ENCODE measurements around the gene EEF1A2.
A peak's percentile ranks its signal among the peaks of the same experiment; 100 is the strongest.

EEF1A2 gene

GRCh38 chr20:63498960-63499337, at the start of gene EEF1A2:
EEF1A2 (minus strand) TSS chr20:63499083; CDS start chr20:63497763, 1,320 bp downstream.
- DNase-seq, result peak; percentile 18

DNA sequence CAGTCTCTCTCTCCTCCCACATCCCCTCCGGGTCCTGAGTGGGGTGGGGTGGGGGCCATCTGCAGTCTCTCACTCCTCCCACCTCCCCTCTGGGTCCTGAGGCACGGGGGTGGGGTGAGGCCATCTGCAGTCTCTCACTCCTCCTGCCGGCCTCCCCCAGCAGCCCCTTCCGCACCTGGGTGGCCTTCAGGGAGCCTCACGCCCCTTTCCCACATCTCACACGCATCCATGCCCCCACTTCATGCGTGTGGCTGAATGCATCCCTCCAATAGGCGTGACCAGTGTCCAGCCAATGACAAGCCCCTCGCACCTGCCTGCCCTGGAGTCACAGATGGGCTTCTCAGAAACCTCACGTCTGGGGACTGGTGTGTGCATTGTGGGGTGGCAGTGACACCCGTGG, 49.7 kb upstream of the EEF1A2 start:
- DNase-seq, result no peak

DNA sequence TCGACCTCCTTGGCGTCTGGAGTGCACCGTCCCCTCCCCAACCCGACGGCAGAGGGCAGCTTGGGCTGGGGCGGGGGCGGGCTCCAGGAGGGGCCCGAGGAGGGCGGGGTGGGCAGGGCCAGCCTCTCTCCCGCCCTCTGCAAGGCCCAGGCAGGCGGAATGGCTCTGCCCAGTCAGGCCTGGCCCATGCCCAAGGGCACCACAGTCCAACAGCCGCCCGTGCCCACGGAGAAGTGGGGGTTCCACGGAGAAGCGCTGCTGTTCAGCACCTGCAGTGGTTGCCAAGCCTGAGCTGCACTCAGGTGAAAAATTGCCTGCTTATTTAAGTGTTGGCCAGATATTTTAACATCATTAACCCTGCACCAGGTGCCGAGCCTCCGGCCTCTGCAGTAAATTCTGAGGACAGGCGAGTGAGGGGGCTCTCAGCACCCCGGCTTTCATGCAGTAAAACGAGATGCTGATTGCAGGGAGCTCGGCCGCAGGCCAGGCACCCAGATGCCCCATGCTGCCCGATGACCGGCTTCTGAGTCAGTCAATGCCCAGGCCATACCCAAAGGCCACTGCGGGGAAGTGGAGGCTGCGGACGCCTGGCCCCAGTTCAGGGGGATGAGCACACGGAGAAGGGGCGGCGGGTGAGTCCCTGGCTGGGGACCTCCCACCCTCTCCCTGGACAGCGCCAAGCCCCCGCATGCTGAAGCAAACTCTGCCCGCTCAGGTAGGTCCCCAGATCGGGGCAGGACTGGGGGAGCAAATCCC, 49.0 kb upstream of the EEF1A2 start, which contains the start of gene SRMS:
SRMS (minus strand) TSS at position 25 of the 756 bp plus-strand sequence. CDS start 286 bp downstream, outside the sequence.
- no peak for DNase-seq

DNA sequence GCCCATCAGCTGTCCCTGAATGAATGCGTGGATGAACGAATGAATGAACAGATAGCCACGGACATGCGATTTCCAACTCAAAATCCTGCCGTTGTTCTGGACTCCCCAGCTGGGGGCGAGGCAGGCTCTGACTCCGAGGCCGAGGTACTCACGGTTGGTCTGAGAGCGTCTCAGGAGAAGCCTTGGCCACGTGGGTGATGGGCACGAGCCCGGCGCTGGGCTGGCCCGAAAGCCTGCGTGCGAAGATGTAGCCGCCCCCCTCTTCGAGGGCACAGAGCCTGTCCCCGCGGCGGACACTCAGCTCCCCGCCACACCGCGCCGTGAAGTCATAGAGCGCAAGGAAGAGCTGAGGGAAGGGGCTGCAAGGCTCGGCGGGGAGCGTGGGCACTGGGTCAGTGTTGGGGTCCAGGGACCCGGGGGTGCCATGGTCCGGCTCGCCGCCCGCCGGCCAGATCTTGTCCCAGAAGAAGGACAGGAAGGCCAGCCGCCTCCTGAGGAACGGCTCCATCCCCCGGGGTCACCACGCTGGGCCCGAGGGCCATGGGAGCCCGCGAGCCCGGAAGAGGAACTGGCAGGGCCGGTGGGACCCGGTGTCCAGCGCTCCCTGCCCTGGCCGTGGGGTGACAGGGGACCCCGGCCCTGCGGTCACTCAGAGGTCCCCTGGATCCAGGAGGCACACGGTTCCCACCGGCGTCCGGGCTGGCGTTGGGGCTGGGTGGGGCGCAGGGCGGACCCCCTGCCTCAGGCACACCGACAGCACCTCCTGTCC, 48.3 kb upstream of the EEF1A2 start:
- no peak for DNase-seq

- no peak for DNase-seq
Observed at GRCh38 chr20:63546256-63546955, 47.5 kb upstream of the EEF1A2 start.

DNA sequence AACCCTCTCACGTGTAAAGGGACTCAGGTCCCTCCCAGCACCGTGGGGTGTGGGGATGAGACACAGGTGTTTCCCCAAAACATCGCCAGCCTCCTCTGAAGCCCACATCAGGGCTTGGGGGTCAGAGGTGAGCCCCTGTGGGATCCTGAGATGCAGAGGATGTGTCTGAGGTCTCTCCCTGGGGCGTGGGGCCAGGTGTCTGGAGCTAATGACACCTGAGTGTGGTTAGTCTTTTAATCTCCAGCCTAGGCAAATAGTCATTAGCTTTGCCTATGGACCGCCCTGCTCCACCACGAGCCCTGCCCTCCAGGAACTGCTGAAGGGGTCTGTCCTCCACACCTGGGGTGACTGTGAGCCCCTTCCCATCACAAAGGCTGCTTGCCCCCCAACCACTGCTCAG, 46.9 kb upstream of the EEF1A2 start:
- DNase-seq, result no peak

DNA sequence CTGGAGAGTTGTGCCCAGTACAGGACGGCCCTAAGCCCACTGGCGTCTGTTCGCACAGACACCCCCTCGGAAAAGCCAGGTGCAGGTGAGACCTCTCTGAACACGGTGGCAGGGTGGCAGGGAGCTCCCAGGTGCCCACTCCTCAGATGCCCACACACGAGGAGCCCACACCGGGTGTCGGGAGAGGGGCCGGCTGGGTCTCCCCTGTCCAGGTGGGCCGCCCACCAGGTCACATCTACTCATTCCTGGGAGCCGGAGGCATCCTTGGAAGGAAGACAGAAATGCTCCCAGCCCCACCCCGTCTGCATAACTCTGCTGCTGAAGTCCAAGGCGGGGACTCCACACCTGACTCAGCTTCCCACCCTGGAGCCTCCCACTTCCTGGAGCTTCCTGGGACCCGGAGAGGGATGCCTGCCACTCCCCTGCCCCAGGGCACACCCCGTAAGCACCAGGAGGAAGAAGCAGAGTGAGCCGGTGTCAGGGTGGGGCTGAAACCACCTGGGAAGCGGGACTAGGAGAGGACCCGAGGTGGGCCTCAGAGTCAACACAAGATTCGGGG, 46.2 kb upstream of the EEF1A2 start:
- no peak for DNase-seq

DNA sequence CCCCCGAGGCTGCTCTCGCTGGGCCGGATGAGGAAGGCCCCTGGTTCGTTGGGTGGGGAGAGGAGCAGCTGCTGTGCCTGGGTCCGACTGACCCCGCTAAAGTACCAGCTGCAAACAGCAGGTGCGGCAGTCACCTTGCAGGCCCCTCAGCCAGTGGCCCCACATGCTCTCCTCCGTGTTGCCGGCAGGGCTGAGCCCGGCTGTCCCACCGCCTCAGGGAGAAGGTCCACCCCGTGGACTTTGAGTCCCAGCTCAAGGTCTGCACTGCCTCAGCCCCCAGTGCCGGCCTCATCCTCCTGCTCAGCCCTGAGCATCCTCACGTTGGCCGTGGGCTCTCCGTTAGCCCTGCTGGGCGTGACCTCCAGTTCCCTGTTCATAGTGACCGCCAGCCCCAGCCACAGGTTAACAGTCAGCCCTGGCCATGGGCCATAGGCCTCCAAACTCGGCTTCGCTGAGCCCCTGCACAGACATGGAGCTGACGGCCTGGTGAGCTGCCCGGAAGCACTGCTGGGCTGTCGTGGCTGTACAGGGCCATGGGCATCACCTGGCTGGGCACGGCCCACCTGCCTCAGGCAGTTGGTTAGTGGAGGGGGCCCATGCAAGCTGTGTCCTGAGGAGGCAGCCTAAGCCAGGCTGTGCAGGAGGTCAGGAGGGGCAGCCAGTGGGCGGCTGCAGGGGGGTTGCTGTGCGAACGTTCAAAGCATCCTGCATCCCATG, 45.5 kb upstream of the EEF1A2 start:
- DNase-seq, result no peak

DNA sequence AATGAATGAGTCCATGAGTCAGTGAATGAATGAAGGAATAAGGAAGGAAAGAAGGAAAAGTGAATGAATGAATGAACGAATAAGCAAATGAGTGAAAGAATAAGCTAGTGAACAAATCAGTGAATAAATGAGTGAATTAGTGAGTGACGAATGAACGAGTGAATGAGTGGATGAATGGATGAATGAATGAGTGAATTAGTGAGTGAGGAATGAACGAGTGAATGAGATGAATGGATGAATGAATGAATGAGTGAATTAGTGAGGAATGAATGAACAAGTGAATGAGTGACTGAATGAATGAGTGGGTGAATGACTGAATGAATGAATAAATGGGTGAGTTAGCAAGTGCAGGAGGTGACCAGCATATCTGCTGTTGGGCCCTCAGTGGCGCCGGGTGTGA, 44.9 kb upstream of the EEF1A2 start:
- DNase-seq, result no peak

- no peak for DNase-seq
Observed at GRCh38 chr20:63543131-63543530, 44.2 kb upstream of the EEF1A2 start.

DNA sequence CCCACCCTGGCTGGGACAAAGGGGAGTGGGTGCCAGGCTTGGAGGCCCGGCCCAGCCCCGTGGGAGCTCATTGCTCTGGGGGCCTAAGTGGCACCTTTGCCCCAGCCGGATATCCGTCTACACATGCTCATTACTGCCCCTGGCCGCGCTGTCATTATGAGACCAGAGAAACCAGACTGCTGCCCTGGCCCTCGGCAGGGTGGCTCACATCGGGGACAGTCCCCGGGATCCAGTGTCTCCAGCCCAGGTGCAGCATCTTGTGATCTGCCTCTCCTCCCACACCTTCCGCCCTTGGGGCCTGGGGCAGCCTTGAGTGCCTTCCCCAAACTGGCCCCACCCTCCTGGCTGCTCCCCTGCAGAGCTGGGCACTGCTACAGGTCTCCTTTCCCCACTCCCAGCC, 43.8 kb upstream of the EEF1A2 start:
- no peak for DNase-seq

- DNase-seq, result no peak
Observed at GRCh38 chr20:63542031-63542559, 43.2 kb upstream of the EEF1A2 start.

GRCh38 chr20:63541371-63541770, 42.5 kb upstream of the EEF1A2 start:
- DNase-seq, result no peak

DNA sequence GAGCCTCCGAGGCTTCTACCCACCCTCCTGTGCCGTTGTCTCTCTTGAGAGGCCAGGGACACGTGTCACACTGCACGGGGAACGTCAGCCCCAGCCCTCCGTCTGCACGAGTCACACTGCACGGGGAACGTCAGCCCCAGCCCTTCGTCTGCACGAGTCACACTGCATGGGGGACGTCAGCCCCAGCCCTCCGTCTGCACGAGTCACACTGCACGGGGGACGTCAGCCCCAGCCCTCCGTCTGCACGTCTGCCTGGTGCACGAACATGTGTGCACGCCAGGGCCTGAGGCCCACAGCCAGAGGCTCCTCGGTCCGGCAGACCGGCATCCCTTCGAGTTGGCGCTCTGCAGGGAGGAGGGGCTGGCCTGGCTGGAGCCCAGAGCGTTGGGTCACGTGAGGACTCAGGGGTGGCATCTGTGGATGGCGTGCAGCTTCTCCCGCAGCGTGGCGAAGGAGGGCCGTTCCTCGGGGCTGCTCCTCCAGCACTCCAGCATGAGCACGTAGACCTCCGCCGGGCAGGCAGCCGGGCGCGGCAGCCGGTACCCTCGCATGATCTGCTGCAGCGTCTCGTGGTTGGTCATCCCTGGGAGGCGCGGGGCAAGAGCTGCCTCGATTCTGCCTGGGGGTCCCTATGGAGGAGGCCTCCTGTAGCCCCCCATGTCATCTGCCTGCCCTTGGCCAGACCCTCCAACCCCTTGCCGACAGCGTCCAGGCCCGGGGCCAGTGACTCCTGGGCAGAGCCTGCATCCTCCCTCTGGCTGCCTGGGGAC, 41.7 kb upstream of the EEF1A2 start:
- no peak for DNase-seq

GRCh38 chr20:63539441-63540370, 40.8 kb upstream of the EEF1A2 start:
- no peak for DNase-seq

DNA sequence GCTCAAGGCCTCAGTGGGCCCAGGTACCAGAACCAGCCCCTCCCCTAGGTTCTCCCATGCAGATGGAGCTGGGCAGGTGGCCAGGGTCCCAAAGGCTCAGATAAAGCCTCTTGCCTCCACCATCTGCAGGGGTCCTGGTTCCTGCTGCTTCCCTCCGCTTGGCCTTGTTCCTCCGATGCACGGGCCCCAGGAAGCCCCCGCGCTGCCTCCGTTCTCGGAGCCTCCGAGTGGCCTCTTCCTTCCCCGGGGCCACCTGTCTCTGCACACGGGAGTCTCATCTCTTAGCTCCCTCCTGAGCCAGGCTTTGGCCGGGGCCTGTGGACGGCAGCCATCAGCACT, 40.2 kb upstream of the EEF1A2 start:
- DNase-seq, result no peak

DNA sequence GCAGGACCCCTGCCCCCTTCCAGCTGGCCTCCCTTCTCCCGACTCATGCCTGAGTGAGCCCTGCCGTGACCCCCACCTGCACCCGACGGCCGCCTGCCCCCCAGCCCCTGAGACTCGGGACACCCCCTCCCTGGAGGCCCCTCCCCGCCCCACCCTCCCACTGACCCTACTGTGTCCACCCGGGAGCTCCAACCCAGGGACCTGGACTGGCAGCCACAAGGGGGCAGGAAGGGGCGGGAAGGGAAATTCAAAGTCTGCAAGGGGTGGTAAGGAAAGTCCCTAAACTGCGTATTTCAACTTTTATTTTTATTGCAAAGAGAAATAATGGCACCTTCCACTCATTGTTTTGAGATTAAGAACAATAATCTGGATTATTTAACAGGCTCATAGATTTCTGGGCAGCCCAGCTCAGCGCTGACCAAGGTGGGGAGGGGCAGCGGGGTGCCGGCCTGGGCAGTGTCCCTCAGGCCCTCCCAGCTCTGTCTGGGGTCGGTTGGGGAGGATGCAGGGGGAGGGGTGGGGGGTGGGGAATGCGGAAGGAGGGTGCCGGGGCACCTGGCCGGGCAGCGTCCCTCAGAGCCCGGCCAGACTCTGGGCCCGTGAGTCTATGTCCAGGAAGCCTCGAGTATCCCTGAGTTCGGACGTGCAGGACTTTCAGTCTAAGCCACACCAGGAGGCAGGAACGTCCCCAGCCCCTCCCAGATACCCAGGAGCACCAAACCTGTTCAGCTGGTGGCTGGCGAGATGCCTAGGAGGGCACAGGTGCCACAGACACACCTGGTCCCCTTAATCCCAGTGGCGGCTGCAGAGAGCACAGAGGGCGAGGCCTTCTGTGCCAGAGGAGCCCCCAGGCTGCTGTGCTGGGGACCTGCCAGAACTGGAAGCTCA, 39.6 kb upstream of the EEF1A2 start:
- DNase-seq, result peak; percentile 31

DNA sequence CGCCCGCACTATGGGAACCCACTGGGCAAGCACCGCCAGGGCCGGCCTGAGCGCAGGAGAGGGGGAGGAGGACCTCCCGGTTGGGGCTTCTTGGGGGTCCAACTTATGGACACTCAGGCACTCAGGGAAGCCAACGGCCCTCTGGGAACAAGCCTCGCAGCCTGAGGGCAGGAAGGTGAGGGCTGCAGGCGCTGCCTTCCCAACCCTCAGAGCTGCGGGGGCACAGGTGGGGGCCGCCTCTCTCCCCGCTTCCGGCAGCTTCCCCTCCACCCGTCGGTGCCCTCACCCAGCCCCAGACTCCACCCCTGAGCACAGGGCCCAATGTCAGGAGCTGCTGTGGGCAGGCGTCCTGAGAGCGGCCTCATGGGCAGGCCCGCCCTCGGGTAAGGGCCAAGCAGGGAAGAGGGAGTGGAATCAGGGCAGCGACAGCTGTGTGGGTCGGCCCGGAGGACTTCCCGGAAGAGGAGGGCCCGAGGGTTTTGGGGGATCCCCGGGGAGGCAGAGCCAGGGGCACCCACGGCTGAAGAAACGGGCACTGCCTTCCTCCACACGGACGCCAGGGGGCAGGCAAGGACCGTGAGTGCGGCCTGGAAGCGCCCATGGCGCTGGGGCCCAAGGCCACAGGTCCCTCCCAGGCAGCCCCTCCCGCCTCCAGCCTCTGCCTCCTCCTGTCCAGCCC, 38.8 kb upstream of the EEF1A2 start:
- DNase-seq, result peak; percentile 98

GRCh38 chr20:63536997-63537524, 38.2 kb upstream of the EEF1A2 start, which contains the start of gene PTK6:
PTK6 (minus strand) TSS chr20:63537376; CDS start chr20:63537314, 62 bp downstream.
- peak; percentile 62 for DNase-seq
